HCT116 (cell line): ENCODE measurements around the gene ADRM1. TPM values are rescaled to one million over a fixed set of nuclear protein-coding genes. Genes with fewer than 3 reads are reported as not detected.

ENCODE experiments used
- ATAC-seq: fragments of 200-7000 bp; cut with Tn5 transposase; 2 replicates; pipeline ENCODE4 v1.9.1; 2020; ENCODE audit warnings: mild to moderate bottlenecking, moderate library complexity
- BruUV-seq: library from RNA; stranded (reverse); fragments of 400-500 nt; replicated peaks from 2 replicates; lab custom pipeline; 2021; lab: Mats Ljungman, UMichigan
- CTCF ChIA-PET: fragments of 300-600 bp; sonication (Branson Sonifier 250); formaldehyde crosslinking; loops from one replicate; lab custom pipeline; 2021; ENCODE audit warnings: antibody characterized with exemption; lab: Charles Lee
- POLR2A ChIA-PET: fragments of 300-600, 350-600 bp; sonication (Branson Sonifier 250); formaldehyde crosslinking; loops from one replicate; lab custom pipeline; 2021; ENCODE audit warnings: antibody characterized with exemption; lab: Charles Lee
- RAD21 ChIA-PET, 2 experiments: fragments of 300-600 bp; sonication (Branson Sonifier 250); formaldehyde crosslinking; loops; one replicate each; lab custom pipeline; 2023; ENCODE audit warnings: low total read pairs in 2 of 2; ENCODE audit not compliant: uncharacterized antibody in 2 of 2, unreplicated experiment in 2 of 2, low non-redundant PET in 1 of 2; lab: Charles Lee
- DNase-seq: peaks from one replicate; pipeline ENCODE4 v3.0.0-alpha.2; 2010; ENCODE audit warnings: low read depth, low spot score
- H2AFZ ChIP-seq: fragments of 200-600 bp; shearing (Covaris generic), sonication (generic); 2 replicates; pipeline ENCODE4 v1.6.1; 2017; ENCODE audit warnings: low read depth, mixed run types, mixed read lengths, antibody characterized with exemption, low read length; ENCODE audit not compliant: poor library complexity, severe bottlenecking
- H3K27ac ChIP-seq: 2 replicates; pipeline ENCODE4 v1.5.1; 2012; ENCODE audit warnings: low read depth, low read length
- H3K27me3 ChIP-seq: fragments of 200-600 bp; sonication (generic); 2 replicates; pipeline ENCODE4 v1.6.1; 2016; ENCODE audit warnings: mixed run types, low read length, mixed read lengths; ENCODE audit not compliant: insufficient read depth
- H3K36me3 ChIP-seq, 2 experiments: fragments of 200-500 bp in 1 of 2; fragments of 200-600 bp in 1 of 2; sonication (Bioruptor generic) in 1 of 2; sonication (generic) in 1 of 2; 2 replicates each; pipeline versions ENCODE4 v1.5.1 to v1.6.1; 2014 to 2016; ENCODE audit warnings: low read length in 2 of 2, inconsistent platforms in 1 of 2, mixed read lengths in 1 of 2, mixed run types in 1 of 2; ENCODE audit not compliant: insufficient read depth in 2 of 2, control insufficient read depth in 1 of 2
- H3K4me1 ChIP-seq, 2 experiments: fragments of 200-600 bp in 1 of 2; sonication (generic) in 1 of 2; 2 replicates each; pipeline versions ENCODE4 v1.5.1 to v1.6.1; 2012 to 2017; ENCODE audit warnings: low read length in 2 of 2, inconsistent platforms in 1 of 2, mild to moderate bottlenecking in 1 of 2, mixed read lengths in 1 of 2, mixed run types in 1 of 2, moderate library complexity in 1 of 2; ENCODE audit not compliant: insufficient read depth in 2 of 2, control insufficient read depth in 1 of 2
- H3K4me2 ChIP-seq: fragments of 200-600 bp; sonication (generic); 2 replicates; pipeline ENCODE4 v1.6.1; 2017; ENCODE audit warnings: mixed run types, low read length, mixed read lengths
- H3K4me3 ChIP-seq, 2 experiments: fragments of 200-600 bp in 1 of 2; sonication (generic) in 1 of 2; replicated peaks in 1 of 2; 2 replicates each; pipeline ENCODE4 v1.5.1; 2011 to 2016; ENCODE audit warnings: low read length in 2 of 2, control low read depth in 1 of 2, low read depth in 1 of 2, mild to moderate bottlenecking in 1 of 2, mixed read lengths in 1 of 2, mixed run types in 1 of 2
- H3K79me2 ChIP-seq: fragments of 200-600 bp; sonication (generic); 2 replicates; pipeline ENCODE4 v1.6.1; 2017; ENCODE audit warnings: mild to moderate bottlenecking, mixed run types, low read length, moderate library complexity, mixed read lengths; ENCODE audit not compliant: insufficient read depth
- H3K9ac ChIP-seq: fragments of 200-600 bp; sonication (generic); 2 replicates; pipeline ENCODE4 v1.6.1; 2016; ENCODE audit warnings: low read length, mixed read lengths
- H3K9me2 ChIP-seq: fragments of 200-600 bp; sonication (generic), shearing (Covaris generic); 2 replicates; pipeline ENCODE4 v1.6.1; 2017; ENCODE audit warnings: mixed run types, mild to moderate bottlenecking, moderate library complexity; ENCODE audit not compliant: insufficient read depth
- H3K9me3 ChIP-seq, 2 experiments: fragments of 200-500 bp in 1 of 2; fragments of 200-600 bp in 1 of 2; sonication (Bioruptor generic) in 1 of 2; sonication (generic) in 1 of 2; 2 replicates each; pipeline ENCODE4 v1.6.1; 2014 to 2017; ENCODE audit warnings: low read length in 2 of 2, mixed read lengths in 2 of 2, inconsistent platforms in 1 of 2, low read depth in 1 of 2, mild to moderate bottlenecking in 1 of 2, mixed run types in 1 of 2, moderate library complexity in 1 of 2; ENCODE audit not compliant: control insufficient read depth in 1 of 2, insufficient read depth in 1 of 2
- H4K20me1 ChIP-seq: fragments of 200-600 bp; sonication (generic), shearing (Covaris generic); 2 replicates; pipeline ENCODE4 v1.6.1; 2017; ENCODE audit warnings: mixed run types, mild to moderate bottlenecking, moderate library complexity; ENCODE audit not compliant: insufficient read depth
- CBX3 ChIP-seq: IDR thresholded peaks from 2 replicates; pipeline ENCODE4 v1.6.1; 2012; ENCODE audit warnings: low read depth
- ELF1 ChIP-seq: IDR thresholded peaks from 2 replicates; pipeline ENCODE4 v1.6.1; 2012; ENCODE audit warnings: low read depth, borderline replicate concordance
- EZH2phosphoT487 ChIP-seq: fragments of 200-600 bp; IDR thresholded peaks from 2 replicates; pipeline ENCODE4 v1.6.1; 2018; ENCODE audit warnings: antibody characterized with exemption, borderline replicate concordance
- POLR2A ChIP-seq: IDR thresholded peaks from 2 replicates; pipeline ENCODE4 v1.7.0; 2011; ENCODE audit warnings: borderline replicate concordance; ENCODE audit not compliant: insufficient read depth, insufficient read length; ENCODE audit errors: extremely low read depth
- POLR2AphosphoS5 ChIP-seq: IDR thresholded peaks from 2 replicates; pipeline ENCODE4 v1.6.1; 2011; ENCODE audit warnings: mild to moderate bottlenecking, low read depth, low read length, moderate library complexity
- REST ChIP-seq: IDR thresholded peaks from 2 replicates; pipeline ENCODE4 v1.6.1; 2012; ENCODE audit warnings: low read depth
- SP1 ChIP-seq: IDR thresholded peaks from 2 replicates; pipeline ENCODE4 v1.6.1; 2012; ENCODE audit warnings: low read depth
- YY1 ChIP-seq: IDR thresholded peaks from 2 replicates; pipeline ENCODE4 v1.6.1; 2011; ENCODE audit warnings: low read length, low read depth, moderate library complexity, mild to moderate bottlenecking; ENCODE audit not compliant: insufficient replicate concordance; ENCODE audit errors: extremely low read depth
- ZBTB33 ChIP-seq: IDR thresholded peaks from 2 replicates; pipeline ENCODE4 v1.6.1; 2011; ENCODE audit warnings: mild to moderate bottlenecking, low read length, moderate library complexity; ENCODE audit not compliant: insufficient replicate concordance; ENCODE audit errors: extremely low read depth
- intact Hi-C: fragments of 100-400 bp; cut with micrococcal nuclease; formaldehyde crosslinking; loops from 2 replicates; pipeline ENCODE4 v1.10.0; 2022
- total RNA-seq: library from RNA; stranded (reverse); gene quantifications from one replicate; pipeline ENCODE4 v1.2.1, GENCODE V29; 2021; ENCODE audit not compliant: unreplicated experiment

ADRM1 gene
- total RNA-seq, 1 experiment from 2014 or later = 158 TPM

GRCh38 chr20:62323980-62324906, 21.4 kb downstream of the ADRM1 start:
- TF ChIP-seq ELF1 (no peak), YY1 (no peak), REST (no peak), CBX3 (no peak), POLR2A (no peak), ZBTB33 (no peak), SP1 (no peak), POLR2AphosphoS5 (no peak), EZH2phosphoT487 (no peak)
- no peak overlapping the region for H3K4me3 ChIP-seq
- ChIA-PET CTCF (no interaction called here), RAD21 (no interaction called here), POLR2A (no interaction called here)
- H3K4me2 ChIP-seq = no peak overlapping the region
- H3K36me3 ChIP-seq = peaks cover 8 to 36% of the 10 kb centered on the region in 2 experiments; a peak in 3 of 4 replicates
- H3K4me1 ChIP-seq = peaks cover 0 to 5% of the 10 kb centered on the region in 2 experiments; a peak in 1 of 4 replicates
- no peak overlapping the region for H2AFZ ChIP-seq
- no peaks in the 10 kb centered on the region for H3K27me3 ChIP-seq
- H3K9me2 ChIP-seq = no peaks in the 10 kb centered on the region
- ATAC-seq (no peak), DNase-seq (no peak)
- intact Hi-C loops = no loop called here
- H3K27ac ChIP-seq = no peak overlapping the region
- TSS peak; percentile 28 for BruUV-seq
- no peaks in the 10 kb centered on the region for H3K9me3 ChIP-seq
- H4K20me1 ChIP-seq = no peaks in the 10 kb centered on the region
- H3K79me2 ChIP-seq = no peaks in the 10 kb centered on the region
- H3K9ac ChIP-seq = no peak overlapping the region
